Measurements from ENCODE around the gene MEN1. TPM values are rescaled to one million over a fixed set of nuclear protein-coding genes. Genes with fewer than 3 reads are reported as not detected.

The MEN1 gene
- total RNA-seq (2014; rRNA removed) = 19.8 and 25.3 TPM in 2 replicates
- 19.2 TPM for polyA plus RNA-seq (2012)

DNA sequence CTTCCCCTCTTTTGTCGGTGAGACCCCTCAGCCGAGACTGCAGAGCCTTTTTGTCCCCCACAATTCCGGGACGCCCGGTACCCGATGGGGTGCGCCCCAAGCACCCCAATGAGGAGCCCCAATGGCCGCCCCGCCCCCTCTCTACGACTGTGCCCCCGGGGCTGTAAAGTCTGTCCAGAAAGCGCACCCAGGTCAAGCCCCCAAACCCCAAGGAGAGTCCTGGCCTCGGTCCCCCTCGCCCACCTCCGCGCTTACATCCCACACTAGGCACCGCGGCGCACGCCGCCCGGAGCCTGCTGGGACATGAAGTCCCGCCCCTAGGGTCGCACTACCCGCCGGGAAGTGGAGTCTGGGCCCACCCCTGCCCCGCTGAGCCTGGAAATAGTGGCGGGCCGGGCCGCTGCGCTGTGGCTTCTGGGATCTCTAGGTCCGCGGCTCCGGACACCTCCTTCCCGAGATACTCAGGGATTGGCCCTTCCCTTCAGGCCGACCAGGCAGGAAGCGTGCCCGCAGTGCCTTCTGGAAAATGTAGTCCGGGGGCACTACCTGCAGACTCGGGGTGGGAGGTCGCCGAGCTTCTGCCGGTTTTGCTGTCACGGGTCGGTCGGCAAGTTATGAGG lies at the start of gene MEN1:
MEN1 (minus strand) TSS at position 281 of the 620 bp plus-strand sequence. CDS start 442 bp downstream, outside the sequence.
- DNase-seq (ENCODE audit: low read depth) = peak; percentile 92

DNA sequence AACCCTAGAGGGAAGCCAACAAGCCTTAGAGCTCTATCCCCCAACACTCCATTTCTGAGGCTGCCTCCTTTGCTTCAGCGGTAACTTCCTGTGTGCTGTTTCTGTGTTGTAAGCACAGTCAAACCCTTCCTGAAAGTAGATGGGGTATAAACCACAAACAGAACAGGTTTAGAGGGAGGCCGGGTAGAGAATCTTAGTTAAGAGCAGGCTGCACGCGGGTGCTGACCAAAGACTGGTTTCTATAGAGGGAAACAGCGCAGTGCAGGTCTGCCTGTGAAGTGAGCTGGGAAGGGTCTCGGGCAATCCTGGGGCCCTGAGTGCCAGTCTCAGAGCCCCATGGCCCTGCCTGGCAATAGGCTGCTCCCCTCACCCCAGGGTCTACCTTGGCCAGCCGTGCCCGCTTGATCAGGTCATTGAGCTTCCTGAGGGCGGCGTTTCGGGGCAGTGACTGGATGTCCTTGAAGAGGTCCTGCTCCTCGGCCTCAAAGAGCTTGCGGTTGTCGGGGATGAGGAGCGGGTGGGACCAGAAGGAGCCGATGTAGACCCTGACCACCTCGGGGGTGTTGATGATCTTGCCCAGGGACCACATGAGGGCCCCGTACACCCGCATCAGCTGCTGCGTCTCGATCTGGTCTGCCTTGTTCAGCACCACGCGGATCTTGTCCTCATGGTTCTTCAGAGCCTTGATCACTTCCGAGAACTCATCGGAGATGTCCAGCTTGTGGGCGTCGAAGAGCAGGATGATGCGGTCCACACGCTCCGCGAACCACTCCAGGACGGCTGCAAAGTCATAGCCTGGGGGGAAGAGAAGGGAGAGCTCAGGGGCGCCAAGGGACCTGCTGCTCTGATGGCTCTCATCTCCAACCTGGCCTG lies 49.4 kb upstream of the MEN1 start:
- no peak for DNase-seq (ENCODE audit: low read depth)

DNA sequence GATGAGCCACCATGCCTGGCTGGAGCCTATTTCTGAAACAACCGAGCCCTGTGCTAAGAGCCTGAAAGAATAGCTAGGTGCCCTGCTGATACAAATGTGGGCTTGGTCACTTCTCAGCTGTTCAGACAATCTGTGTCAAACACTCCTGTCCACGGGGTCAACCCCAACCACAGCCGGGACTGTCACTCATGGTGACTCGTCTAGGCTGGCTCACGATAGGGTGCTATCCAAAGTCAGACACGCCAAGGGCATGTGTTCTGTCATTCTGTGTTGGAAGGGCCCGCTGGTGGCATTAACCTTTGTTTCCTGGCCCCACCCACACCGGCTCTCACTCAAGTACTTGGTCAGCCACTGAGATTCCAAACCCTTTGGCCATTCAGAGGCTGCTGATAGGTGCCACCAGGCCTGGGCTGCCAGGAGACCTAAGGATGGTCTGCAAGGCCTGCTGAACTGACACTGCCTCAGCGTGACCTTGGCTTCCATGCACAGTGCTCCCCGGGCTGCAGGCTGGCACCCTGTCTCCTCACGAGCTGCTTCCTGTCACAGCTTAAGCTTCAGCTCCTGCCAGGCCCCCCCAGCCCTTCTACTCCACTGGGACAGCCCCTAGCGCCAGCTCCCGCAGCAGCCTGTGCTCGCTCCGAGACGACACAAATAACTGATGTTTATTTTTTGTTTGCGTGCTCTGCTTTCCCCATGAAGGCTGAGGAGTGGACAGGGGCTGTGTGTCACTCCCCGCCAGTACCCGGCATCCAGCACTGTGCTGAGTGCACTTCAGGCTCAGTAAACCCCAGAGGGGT lies 48.3 kb upstream of the MEN1 start:
- peak; percentile 92 for DNase-seq (ENCODE audit: low read depth)

DNA sequence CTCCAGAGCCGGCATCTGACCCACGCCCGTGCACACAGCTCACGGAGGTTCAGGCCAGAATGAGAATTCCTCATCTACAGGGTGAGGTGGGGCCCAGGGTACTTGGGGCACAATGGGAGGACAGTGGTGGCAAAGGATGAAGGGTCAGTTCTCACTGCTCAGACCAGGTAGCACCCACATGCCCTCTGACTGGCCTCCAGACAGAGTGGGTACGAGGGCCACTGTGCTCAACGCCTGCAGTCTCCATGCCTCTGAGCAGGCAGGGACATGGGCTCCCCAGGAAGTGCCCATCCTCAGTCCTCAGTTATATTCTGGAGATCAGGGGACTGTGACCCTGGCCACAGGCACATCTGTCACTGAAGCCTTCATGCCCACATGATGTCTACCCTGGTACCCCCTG lies 47.1 kb upstream of the MEN1 start:
- no peak for DNase-seq (ENCODE audit: low read depth)

DNA sequence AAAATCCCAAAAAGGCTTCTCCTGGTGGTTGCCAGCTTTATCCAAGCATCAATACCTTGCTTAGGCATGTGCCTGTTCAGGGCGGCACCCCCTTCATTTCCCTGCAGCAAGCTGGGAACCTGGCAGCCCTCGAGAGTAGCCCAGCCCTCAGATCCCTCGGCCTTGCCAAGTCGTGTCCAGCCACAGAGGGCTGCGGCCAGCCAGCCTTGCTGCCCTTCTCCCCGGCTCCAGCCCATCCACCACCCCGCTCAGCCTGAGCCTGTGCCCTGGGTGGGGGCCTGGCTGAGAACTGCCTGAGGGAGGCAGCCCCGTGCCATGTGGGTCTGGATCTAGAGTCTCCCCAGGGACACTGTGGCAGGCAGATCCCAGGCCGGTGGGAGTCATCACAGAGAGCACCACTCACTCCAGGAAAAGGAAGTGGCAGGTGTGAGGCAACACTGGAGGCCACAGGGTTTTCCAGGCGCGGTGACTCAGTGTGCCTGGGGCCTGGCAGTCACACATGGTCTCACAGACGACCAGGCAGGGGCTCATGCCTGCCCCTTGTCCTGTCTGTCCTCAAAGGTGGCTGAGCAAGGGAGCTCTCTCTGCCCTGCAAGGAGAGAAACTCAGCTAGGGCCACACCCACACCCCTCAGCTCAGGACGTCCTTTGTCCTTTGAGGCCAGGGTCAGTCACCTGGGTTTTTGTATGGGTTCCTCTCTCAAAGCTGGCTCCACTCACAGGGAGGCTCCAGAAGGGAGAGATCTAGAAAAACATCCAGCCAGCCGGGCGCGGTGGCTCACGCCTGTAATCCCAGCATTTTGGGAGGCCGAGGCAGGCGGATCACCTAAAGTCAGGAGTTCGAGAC lies 46.3 kb upstream of the MEN1 start:
- peak; percentile 96 for DNase-seq (ENCODE audit: low read depth)

- peak; percentile 44 for DNase-seq (ENCODE audit: low read depth)
Observed at GRCh38 chr11:64855596-64856304, 45.4 kb upstream of the MEN1 start.

DNA sequence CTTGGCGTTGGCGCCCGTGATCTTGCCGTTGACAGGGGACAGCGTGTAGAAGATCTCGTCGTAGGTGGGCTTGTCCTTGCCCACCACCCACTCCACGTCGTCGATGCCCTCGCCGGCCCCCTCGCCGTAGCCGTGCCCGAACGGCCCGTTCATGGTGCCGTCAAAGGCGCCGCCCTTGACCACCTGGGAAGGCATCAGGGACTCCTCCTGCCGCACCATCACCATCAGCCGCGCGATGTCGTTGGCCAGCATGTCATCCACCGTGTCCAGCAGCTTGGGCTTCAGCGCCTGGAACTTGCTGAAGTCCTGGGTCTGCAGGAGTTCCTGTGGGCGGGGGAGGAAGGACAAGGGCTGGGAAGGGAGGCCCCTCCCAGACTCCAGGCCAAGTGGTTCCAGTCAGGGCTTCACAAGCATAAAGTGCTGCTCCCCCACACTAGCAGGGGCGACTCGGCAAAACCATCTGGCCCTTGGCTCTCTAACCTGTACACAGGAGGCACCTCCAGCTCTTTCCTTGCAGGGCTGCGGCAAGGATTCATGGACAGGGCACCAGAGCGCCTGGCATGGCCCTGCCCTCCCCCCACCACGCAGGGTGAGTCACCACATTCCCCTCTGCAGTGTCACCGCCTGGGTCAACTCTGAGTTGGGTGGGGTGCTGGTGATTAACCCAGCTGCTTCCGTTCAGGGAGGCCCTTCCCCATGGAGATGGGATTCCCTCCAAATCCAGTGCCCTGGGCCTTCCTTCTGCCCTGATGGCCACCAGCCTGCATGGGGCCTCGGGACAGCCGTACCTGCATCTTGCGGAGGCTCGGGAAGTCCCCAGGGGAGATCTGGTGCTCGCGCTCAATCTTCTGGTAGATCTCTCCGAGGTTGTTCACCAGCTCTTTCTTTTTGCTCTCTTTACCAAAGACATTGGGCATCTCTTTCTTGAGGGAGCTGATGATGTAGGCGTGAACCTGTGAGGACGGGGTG lies 44.5 kb upstream of the MEN1 start:
- peak; percentile 97 for DNase-seq (ENCODE audit: low read depth)

- no peak for DNase-seq (ENCODE audit: low read depth)
Observed at GRCh38 chr11:64854157-64854533, 43.8 kb upstream of the MEN1 start.

GRCh38 chr11:64853709-64854108 lies 43.4 kb upstream of the MEN1 start:
- no peak for DNase-seq (ENCODE audit: low read depth)

- DNase-seq (ENCODE audit: low read depth) = no peak
Observed at GRCh38 chr11:64852804-64853509, 42.6 kb upstream of the MEN1 start.

DNA sequence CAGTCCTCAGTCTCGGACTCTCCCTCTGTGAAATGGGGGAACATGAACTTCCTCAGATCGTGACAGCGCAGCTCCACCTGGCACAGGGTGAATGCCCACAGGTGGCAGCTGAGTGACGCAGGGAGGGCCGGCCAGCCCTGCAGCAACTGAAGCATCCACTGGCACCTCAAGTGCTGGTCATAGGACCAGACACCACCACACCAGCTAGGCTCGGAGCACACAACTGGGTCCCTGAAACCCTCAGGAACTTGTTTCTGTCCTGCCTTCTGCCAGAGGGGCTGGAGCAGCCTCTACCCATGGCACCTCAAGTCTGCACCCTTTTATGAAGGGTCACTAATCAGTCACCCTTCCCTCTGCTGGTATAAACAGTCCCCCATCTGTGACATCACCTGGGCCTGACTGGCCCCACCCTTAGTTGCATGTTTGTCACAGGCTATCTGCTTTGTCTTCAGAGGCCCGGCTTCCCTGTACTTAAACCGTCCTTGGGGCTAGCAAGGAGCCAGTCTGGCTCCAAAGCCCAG lies 41.5 kb upstream of the MEN1 start:
- no peak for DNase-seq (ENCODE audit: low read depth)

DNA sequence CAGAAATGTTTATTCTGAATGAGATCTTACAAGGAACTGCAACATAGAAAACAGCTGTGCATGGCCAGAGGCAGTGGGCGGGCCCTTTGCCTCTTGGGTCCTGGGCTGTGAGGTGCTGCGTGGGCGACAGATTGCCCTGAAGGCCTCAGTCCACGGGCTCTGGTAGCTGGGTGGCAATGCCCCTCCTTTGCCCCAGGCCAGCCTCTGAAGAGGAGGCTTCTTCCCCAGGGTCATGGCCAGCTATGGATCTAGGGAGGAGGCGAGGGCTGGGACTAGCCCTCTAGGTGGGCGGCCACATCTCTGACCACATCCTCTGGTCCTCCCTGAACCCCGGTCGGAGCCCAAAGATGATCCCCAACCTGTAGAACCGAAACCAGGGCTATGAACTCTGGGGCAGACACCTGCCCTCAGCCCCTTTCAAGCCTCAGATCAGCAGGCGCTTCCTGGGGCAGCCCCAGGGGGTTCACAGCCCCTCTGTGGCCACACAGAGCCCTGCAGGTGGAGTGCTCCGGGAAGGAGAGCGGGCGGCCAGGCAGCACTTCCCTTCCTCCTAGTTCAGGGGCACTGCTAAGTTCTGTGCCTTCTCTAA lies 40.7 kb upstream of the MEN1 start:
- no peak for DNase-seq (ENCODE audit: low read depth)

DNA sequence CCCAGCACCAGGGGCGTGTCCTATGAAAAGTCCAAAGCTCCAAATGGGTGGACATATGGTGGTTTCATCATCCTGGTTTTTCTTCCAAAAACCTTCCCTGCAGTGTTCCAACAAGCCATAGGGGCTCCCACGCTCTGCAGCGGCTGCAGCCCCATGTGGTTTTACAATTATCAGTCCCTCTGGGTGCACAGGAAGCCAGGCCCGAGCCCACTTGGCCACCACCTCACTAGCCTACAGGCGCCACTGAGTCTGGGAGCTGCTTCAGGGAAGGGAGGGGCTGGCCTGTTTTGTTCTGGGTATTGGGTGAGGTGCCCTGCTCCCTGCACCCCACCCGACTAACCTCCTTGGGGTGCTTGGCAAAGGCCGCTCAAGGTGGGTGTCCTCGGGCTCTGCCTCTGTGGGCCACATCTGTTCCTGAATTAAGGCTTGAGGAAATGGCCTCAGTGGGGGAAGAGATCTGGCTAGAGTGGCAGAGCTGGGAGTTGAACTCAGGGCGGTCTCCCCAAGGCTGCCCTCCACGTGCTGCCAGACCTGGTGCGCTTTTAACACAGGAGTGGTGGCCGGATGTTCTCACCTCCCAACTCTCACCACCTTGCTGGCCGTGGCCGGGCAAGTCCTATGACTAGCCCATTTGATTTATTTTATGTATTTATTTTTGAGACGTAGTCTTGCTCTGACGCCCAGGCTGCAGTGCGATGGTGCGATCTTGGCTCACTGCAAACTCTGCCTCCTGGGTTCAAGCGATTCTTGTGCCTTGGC lies 39.4 kb upstream of the MEN1 start:
- no peak for DNase-seq (ENCODE audit: low read depth)

- DNase-seq (ENCODE audit: low read depth) = no peak
Observed at GRCh38 chr11:64848826-64849597, 38.7 kb upstream of the MEN1 start.

GRCh38 chr11:64848214-64848825 lies 38.0 kb upstream of the MEN1 start:
- DNase-seq (ENCODE audit: low read depth) = no peak

Data from LHCN-M2 (cell line).